PC-9 (cell line): ENCODE data around the gene B4GALNT2.

ENCODE experiments used
- EZH2 ChIP-seq: fragments of 200-600 bp; sonication (generic); IDR thresholded peaks from 2 replicates; pipeline ENCODE4 v1.8.0; 2017; ENCODE audit warnings: antibody characterized with exemption, low read depth
- TF ChIP-seq, protein P1 (sequence below): fragments of 200-600 bp; sonication (generic); conservative IDR thresholded peaks from 2 replicates; pipeline ENCODE4 v1.6.1; 2017; ENCODE audit warnings: mixed run types, antibody characterized with exemption, mild to moderate bottlenecking, moderate library complexity

DNA sequence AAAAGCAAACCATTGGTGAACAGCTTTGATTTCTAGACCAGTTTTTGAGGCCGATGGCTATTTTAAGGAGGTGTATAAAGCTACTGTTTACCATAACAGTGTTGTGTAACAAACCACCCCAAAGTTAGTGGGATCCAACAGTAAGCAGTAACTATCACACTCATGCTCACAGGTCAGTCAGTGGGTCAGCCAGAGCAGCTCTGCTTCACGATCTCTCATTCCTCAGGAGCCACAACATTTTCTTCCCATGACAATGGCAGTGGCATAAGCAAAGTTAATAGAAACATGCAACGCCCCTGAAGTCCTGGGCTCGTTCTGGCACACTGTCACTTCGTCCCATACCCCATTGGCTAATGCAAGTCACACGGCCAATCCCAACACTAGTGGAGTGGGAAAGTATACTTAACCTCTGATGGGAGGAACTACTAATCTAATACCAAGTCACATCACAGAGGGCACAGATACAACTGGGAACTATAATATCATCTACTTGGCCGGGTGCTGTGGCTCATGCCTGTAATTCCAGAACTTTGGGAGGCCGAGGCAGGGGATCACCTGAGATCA is 28.0 kb upstream of the B4GALNT2 start:
- TF ChIP-seq, protein P1, sequence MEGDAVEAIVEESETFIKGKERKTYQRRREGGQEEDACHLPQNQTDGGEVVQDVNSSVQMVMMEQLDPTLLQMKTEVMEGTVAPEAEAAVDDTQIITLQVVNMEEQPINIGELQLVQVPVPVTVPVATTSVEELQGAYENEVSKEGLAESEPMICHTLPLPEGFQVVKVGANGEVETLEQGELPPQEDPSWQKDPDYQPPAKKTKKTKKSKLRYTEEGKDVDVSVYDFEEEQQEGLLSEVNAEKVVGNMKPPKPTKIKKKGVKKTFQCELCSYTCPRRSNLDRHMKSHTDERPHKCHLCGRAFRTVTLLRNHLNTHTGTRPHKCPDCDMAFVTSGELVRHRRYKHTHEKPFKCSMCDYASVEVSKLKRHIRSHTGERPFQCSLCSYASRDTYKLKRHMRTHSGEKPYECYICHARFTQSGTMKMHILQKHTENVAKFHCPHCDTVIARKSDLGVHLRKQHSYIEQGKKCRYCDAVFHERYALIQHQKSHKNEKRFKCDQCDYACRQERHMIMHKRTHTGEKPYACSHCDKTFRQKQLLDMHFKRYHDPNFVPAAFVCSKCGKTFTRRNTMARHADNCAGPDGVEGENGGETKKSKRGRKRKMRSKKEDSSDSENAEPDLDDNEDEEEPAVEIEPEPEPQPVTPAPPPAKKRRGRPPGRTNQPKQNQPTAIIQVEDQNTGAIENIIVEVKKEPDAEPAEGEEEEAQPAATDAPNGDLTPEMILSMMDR = no peak
- no peak for TF ChIP-seq EZH2
